DOHH2 (cell line): ENCODE data around the gene SMARCD2.
A peak's percentile ranks its signal among the peaks of the same experiment; 100 is the strongest.
"Not testable (repeated sequence)": the region's sequence is repeated elsewhere in the genome, so short reads cannot be mapped to it uniquely, and the experiment has no call there.

ENCODE experiments used
- H3F3A ChIP-seq: fragments of 200-600 bp; sonication (generic), shearing (Covaris generic); 2 replicates; pipeline ENCODE4 v1.6.0; 2016; ENCODE audit warnings: antibody characterized with exemption, mild to moderate bottlenecking; ENCODE audit not compliant: control insufficient read depth, insufficient read depth
- H3K27ac ChIP-seq: fragments of 200-600 bp; sonication (generic); 2 replicates; pipeline ENCODE4 v1.5.1; 2014; ENCODE audit warnings: low read depth, mild to moderate bottlenecking, low read length, moderate library complexity
- H3K27me3 ChIP-seq: fragments of 200-600 bp; sonication (generic); 2 replicates; pipeline ENCODE4 v1.6.1; 2014; ENCODE audit warnings: mild to moderate bottlenecking, low read length, mixed read lengths; ENCODE audit not compliant: control insufficient read depth
- H3K36me3 ChIP-seq: fragments of 200-600 bp; sonication (generic); 2 replicates; pipeline ENCODE4 v1.6.1; 2014; ENCODE audit warnings: mild to moderate bottlenecking, low read length, moderate library complexity, mixed read lengths; ENCODE audit not compliant: control insufficient read depth
- H3K4me1 ChIP-seq: fragments of 200-600 bp; sonication (generic); 2 replicates; pipeline ENCODE4 v1.6.1; 2014; ENCODE audit warnings: mild to moderate bottlenecking, low read length, mixed read lengths; ENCODE audit not compliant: control insufficient read depth
- H3K4me2 ChIP-seq: fragments of 200-600 bp; sonication (generic); 2 replicates; pipeline ENCODE4 v1.6.0; 2014; ENCODE audit warnings: mild to moderate bottlenecking, low read length, moderate library complexity
- H3K4me3 ChIP-seq: fragments of 200-600 bp; sonication (generic); 2 replicates; pipeline ENCODE4 v1.5.1; 2014; ENCODE audit warnings: mild to moderate bottlenecking, low read length, mixed read lengths
- H3K79me2 ChIP-seq: fragments of 200-600 bp; sonication (generic); 2 replicates; pipeline ENCODE4 v1.6.1; 2014; ENCODE audit warnings: mild to moderate bottlenecking, low read length, mixed read lengths; ENCODE audit not compliant: control insufficient read depth
- H3K9me2 ChIP-seq: fragments of 200-600 bp; sonication (generic); replicated peaks from 2 replicates; pipeline ENCODE4 v1.6.1; 2014; ENCODE audit warnings: mild to moderate bottlenecking, low read length, mixed read lengths; ENCODE audit not compliant: control insufficient read depth
- H3K9me3 ChIP-seq: fragments of 200-600 bp; sonication (generic); 2 replicates; pipeline ENCODE4 v1.6.1; 2014; ENCODE audit warnings: antibody characterized with exemption, low read length, mixed read lengths; ENCODE audit not compliant: control insufficient read depth, insufficient read depth
- H4K20me1 ChIP-seq: fragments of 200-600 bp; sonication (generic); 2 replicates; pipeline ENCODE4 v1.6.0; 2014; ENCODE audit warnings: low read depth, mild to moderate bottlenecking, antibody characterized with exemption, low read length, moderate library complexity; ENCODE audit not compliant: control insufficient read depth, insufficient read depth
- CTCF ChIP-seq: fragments of 200-600 bp; sonication (generic); IDR thresholded peaks from one replicate; pipeline ENCODE4 v1.5.1; 2014; ENCODE audit warnings: antibody characterized with exemption, mild to moderate bottlenecking, low read depth, low read length; ENCODE audit not compliant: poor library complexity, severe bottlenecking

The SMARCD2 gene

GRCh38 chr17:63873577-63873976 lies 31.1 kb upstream of the SMARCD2 start, which contains the start of gene CSH2:
TSS of gene CSH2 (minus strand) at chr17:63873677. CDS start at chr17:63873614, 63 bp downstream.
- H3K27me3 ChIP-seq, H3K9me3 ChIP-seq, H3F3A ChIP-seq: not testable (repeated sequence)

GRCh38 chr17:63871646-63872365 lies 29.3 kb upstream of the SMARCD2 start:
- not testable (repeated sequence) for H3K4me1 ChIP-seq, H3F3A ChIP-seq, H3K36me3 ChIP-seq, H3K27ac ChIP-seq, H4K20me1 ChIP-seq, H3K27me3 ChIP-seq, H3K9me2 ChIP-seq, H3K79me2 ChIP-seq, H3K4me3 ChIP-seq, H3K4me2 ChIP-seq, H3K9me3 ChIP-seq

More at GRCh38 chr17:63873577-63873976, 31.1 kb upstream of the SMARCD2 start, which contains the start of gene CSH2:
- H3K4me1 ChIP-seq, result peaks cover 16% of the 10 kb centered on the region
- H3K9me2 ChIP-seq, H3K36me3 ChIP-seq, H3K4me3 ChIP-seq, H3K27ac ChIP-seq, H3K79me2 ChIP-seq, H3K4me2 ChIP-seq, H4K20me1 ChIP-seq: not testable (repeated sequence)

DNA sequence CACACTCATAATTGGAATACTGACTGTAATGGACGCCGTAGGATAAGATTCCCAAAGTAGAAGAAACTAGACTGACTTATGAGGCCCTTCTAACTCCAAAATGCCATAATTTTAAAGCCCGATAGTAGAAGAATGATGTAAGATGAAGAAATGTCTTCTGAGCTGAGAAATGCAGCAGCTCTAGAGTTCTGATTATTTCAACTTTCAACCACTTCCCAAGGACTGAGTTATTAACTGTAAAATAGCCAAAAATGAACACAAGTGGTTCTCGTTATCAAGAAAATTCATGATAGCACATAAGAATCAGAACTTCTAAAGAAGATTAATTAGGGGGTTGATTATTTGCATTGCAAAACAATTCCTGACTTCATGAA lies 27.8 kb upstream of the SMARCD2 start:
- H4K20me1 ChIP-seq, H3K27me3 ChIP-seq, H3K9me2 ChIP-seq, H3K79me2 ChIP-seq, H3K4me2 ChIP-seq, H3K27ac ChIP-seq, H3K9me3 ChIP-seq, H3K36me3 ChIP-seq, H3K4me3 ChIP-seq, H3F3A ChIP-seq: not testable (repeated sequence)
- peaks cover 16% of the 10 kb centered on the region for H3K4me1 ChIP-seq

DNA sequence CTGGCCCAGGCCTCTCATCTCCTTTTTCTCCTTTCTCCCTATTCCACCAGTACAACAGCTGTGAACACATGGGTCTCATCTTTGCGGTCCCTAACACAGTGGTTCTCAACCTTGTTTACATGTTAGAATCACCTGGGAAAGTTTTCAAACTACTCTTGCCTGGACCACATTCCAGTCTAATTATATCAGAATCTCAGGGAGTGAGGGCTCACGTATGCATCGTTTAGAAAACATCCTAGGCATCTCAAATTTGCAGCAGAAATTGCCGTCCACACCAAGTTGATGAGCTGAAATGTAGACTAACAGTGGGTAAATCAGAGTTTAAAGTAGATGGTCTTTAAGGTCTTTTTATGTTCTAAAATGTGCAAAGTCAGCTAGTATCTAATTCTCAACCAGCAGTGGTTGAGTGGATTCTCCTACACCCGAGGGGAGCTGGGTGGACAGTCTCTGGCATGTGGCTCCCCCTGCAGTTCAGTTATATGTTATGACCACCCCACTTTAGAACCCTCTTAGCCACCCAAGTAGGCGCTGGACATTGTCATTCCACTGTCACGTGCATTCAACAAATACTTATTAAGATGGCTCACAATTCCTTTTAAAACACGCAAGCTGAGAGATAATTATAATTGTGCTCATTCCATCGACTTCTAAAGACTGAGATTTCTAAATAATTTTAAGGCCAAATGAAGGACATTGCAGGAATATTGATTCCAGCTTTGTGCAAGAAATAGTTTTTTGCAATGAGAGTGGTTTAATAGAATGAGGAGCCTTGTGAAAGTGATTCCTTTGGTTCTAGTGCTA lies 27.2 kb upstream of the SMARCD2 start:
- peaks cover 16% of the 10 kb centered on the region for H3K4me1 ChIP-seq
- H3K4me2 ChIP-seq, H4K20me1 ChIP-seq, H3K9me2 ChIP-seq, H3K4me3 ChIP-seq, H3K27ac ChIP-seq, H3K9me3 ChIP-seq, H3K79me2 ChIP-seq, H3F3A ChIP-seq, H3K36me3 ChIP-seq, H3K27me3 ChIP-seq: not testable (repeated sequence)
- peak; percentile 48 for TF ChIP-seq CTCF

DNA sequence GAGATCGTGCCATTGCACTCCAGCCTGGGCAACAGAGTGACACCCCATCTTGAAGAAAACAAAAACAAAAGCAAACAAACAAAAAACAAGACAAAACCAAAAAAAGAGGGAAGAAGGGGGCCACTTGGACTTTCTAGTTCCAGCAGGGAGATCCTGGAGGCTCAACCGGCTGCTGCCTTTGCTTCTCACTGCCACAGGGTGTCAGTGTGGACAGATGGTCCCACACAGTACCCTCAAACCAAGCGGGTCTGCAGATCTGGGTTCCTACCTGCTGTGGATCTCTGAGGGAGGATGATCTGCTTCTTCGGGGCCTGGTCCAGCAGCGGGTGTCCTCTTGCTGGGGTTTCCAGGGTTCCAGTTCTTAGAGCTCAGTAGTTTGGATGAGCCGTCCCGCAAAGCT lies 24.1 kb upstream of the SMARCD2 start:
- Histone ChIP-seq H3K4me1 (peaks cover 16% of the 10 kb centered on the region), H3K4me2 (peak overlapping the region; percentile 47)
- H3K27me3 ChIP-seq, H3K9me3 ChIP-seq, H3K4me3 ChIP-seq, H3K36me3 ChIP-seq, H3F3A ChIP-seq, H4K20me1 ChIP-seq, H3K27ac ChIP-seq, H3K79me2 ChIP-seq, H3K9me2 ChIP-seq: not testable (repeated sequence)
